KBM-7 (cell line): ENCODE measurements around the gene STRA6.

Source experiments
- DNase-seq: peaks from one replicate; pipeline ENCODE4 v3.0.0-alpha.2; 2015
- in situ Hi-C: fragments of 300-500 bp; cut with MboI; formaldehyde crosslinking; loops from 2 replicates; pipeline ENCODE4 v1.14.3; 2020; ENCODE audit warnings: low sequenced_read_pairs, low pct_unique_long_range_greater_than_20kb, mixed read lengths

The STRA6 gene

GRCh38 chr15:74188216-74188615 is 14.4 kb downstream of the STRA6 start:
- no peak for DNase-seq
- in situ Hi-C loops = no loop called here

DNA sequence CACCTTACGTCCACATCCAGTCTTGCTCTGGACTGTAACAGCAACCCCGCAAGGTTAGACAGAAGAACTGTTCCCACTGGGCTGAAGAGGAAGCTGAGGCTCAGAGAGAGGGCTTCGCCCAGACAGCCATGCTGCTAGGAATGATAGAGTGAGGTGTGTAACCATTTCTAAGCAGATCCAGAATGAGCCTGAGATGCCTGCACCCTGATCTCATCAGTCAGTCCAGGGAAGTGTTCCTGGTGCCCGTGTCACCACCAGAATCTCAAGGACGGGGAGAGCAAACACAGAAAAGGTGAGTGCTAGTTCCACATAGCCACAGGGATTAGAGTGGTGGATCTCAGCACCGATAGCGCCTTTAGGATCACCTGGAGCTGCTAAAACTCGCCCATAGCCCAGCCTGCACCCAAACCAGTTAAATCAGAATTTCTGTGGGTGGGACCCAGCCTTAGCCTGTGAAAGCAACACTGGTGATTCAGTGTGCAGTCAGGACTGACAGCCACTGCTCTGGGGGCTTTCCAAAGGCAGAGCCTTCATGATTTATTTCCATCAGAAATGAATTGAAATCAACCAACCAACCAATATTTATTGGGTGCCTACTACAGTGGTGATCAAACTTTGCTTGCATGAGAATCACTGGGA is 16.8 kb downstream of the STRA6 start:
- no peak for DNase-seq
- in situ Hi-C loops = no loop called here

DNA sequence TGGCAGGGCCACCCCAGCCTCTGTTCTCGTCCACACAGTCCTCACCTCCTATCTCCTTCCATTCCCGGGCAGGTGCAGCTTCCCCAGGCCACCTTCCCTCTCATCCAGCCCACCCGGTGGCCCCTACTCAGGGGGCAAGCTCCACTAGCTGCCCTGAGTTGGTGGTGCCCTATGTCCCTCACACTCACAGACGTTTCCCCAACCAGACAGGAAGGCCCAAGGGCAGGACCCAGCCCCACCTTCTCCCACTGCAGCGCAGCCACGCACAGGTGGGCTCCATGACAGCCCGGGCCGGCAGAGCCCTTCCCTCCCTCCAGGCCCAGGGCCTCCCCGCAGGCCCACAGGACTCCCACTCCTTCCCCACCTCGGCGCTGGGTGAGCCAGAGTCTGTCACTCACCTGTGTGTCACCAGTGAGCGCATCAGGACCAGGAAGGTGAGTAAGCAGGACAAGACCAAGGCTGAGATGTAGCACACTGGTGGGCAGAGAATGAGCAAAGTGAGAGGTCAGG is 17.9 kb downstream of the STRA6 start:
- in situ Hi-C loops = no loop called here
- no peak for DNase-seq

DNA sequence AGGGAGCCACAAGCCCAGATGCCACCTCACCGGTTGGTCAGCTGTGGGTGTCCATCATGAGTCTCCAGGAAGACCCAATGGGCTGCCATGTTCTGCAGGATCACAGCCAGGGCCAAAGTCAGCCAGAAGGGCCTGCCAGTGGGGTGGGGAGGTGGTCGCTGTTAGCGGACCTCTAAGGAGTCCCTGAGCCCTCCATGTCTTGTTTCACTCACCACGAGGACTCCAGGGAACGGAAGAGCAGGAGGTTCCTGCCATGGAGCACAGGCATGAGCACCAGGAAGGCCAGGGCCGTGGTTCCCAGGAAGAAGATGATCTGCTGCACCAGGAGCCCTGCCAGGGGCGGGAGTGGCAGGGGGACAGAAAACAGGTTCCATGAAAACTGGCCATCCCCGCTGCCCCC is 20.5 kb downstream of the STRA6 start:
- in situ Hi-C loops = no loop called here

GRCh38 chr15:74180881-74181602 is 21.5 kb downstream of the STRA6 start:
- no peak for DNase-seq
- in situ Hi-C loops = no loop called here

More for the DNA sequence above, 20.5 kb downstream of the STRA6 start:
- no peak for DNase-seq

GRCh38 chr15:74179983-74180880 is 22.4 kb downstream of the STRA6 start:
- in situ Hi-C loops = no loop called here
- DNase-seq = no peak

DNA sequence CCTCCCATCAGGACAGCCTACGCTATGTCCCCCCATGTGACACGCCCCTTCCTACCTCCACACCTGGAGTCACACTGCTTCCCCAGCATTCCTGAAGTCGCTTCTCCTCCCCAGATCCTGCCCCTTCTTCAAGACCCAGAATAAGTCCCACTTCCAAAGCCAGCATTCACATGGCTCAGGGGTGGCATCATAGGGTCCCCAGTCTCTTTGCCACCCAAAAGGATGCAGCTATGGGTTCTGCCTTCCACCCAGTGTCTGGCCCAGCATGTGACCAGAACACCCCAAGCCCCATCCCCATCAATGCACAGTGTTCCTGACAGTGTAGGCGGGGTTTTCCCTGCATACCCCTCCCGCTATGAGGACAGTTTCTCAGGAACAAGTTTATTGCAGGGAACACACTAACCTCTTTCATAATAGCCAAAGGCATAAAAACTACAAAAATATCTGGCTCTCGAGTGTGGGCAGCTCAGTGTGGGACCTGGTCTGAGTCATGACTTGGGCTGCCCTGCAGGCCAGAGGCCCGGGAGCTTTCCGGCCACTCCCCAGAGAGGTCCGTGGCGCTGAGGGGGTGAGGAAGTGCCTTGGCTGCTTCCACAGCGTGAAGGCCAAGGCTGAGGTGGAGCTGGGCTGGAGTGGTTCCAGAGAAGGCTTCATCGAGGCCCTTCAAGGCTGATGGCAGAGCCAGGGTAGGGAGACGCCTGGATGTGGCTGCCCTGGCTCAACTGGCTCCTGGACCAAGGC is 23.3 kb downstream of the STRA6 start:
- in situ Hi-C loops = no loop called here
- no peak for DNase-seq

- in situ Hi-C loops = no loop called here
Observed at GRCh38 chr15:74178326-74179100, 24.1 kb downstream of the STRA6 start.

GRCh38 chr15:74176262-74177214 is 26.0 kb downstream of the STRA6 start:
- in situ Hi-C loops = no loop called here

More at GRCh38 chr15:74178326-74179100, 24.1 kb downstream of the STRA6 start:
- DNase-seq = no peak

GRCh38 chr15:74175271-74176191 is 27.1 kb downstream of the STRA6 start:
- in situ Hi-C loops = no loop called here
- DNase-seq = no peak

More at GRCh38 chr15:74176262-74177214, 26.0 kb downstream of the STRA6 start:
- DNase-seq = no peak

DNA sequence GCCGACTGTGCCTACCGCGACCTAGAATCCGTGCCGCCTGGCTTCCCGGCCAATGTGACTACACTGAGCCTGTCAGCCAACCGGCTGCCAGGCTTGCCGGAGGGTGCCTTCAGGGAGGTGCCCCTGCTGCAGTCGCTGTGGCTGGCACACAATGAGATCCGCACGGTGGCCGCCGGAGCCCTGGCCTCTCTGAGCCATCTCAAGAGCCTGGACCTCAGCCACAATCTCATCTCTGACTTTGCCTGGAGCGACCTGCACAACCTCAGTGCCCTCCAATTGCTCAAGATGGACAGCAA is 27.7 kb downstream of the STRA6 start:
- in situ Hi-C loops = no loop called here
- no peak for DNase-seq

GRCh38 chr15:74174219-74174957 is 28.2 kb downstream of the STRA6 start:
- in situ Hi-C loops = no loop called here
- DNase-seq = no peak

- peak; percentile 30 for DNase-seq
- in situ Hi-C loops = no loop called here
Observed at GRCh38 chr15:74173380-74174218, 29.0 kb downstream of the STRA6 start, which contains the start of gene ISLR. Gene ISLR, plus strand, starts transcription at chr15:74173710. Its CDS starts 1,149 bp downstream, at chr15:74174859.

- DNase-seq = no peak
- in situ Hi-C loops = no loop called here
Observed at GRCh38 chr15:74172701-74173379, 29.7 kb downstream of the STRA6 start.
